Mesendoderm (in vitro differentiated cells): Measurements from ENCODE around the gene GALNT7.

Source experiments
- DNase-seq: peaks from one replicate; pipeline ENCODE4 v3.0.0; 2013
- H2AK5ac ChIP-seq: 2 replicates; pipeline ENCODE4 v1.6.1; 2013; ENCODE audit warnings: low read length, inconsistent platforms
- H2BK120ac ChIP-seq: 2 replicates; pipeline ENCODE4 v1.6.1; 2013; ENCODE audit warnings: low read depth, mild to moderate bottlenecking, low read length, moderate library complexity, mixed read lengths
- H2BK15ac ChIP-seq: replicated peaks from 2 replicates; pipeline ENCODE4 v1.6.1; 2013; ENCODE audit warnings: low read depth, mild to moderate bottlenecking, moderate library complexity
- H2BK5ac ChIP-seq: 2 replicates; pipeline ENCODE4 v1.6.1; 2013; ENCODE audit warnings: low read length, inconsistent platforms
- H3K18ac ChIP-seq: 2 replicates; pipeline ENCODE4 v1.6.1; 2013; ENCODE audit warnings: mild to moderate bottlenecking, low read length, mixed read lengths
- H3K23ac ChIP-seq: one replicate; pipeline ENCODE4 v1.6.1; 2013; ENCODE audit warnings: low read length
- H3K27ac ChIP-seq: 2 replicates; pipeline ENCODE4 v1.5.1; 2013; ENCODE audit warnings: low read depth, mild to moderate bottlenecking, inconsistent platforms, low read length, moderate library complexity
- H3K27me3 ChIP-seq: 2 replicates; pipeline ENCODE4 v1.6.1; 2013; ENCODE audit warnings: low read length, control low read depth, mild to moderate bottlenecking, inconsistent platforms; ENCODE audit not compliant: insufficient read depth, poor library complexity
- H3K36me3 ChIP-seq: 2 replicates; pipeline ENCODE4 v1.6.1; 2013; ENCODE audit warnings: low read length, inconsistent platforms; ENCODE audit not compliant: control insufficient read depth, insufficient read depth
- H3K4ac ChIP-seq: one replicate; pipeline ENCODE4 v1.6.1; 2013; ENCODE audit warnings: low read depth, mild to moderate bottlenecking, low read length, moderate library complexity
- H3K4me1 ChIP-seq: 2 replicates; pipeline ENCODE4 v1.6.1; 2013; ENCODE audit warnings: low read depth, low read length, inconsistent platforms; ENCODE audit not compliant: control insufficient read depth
- H3K4me2 ChIP-seq: 2 replicates; pipeline ENCODE4 v1.6.1; 2013; ENCODE audit warnings: low read length
- H3K4me3 ChIP-seq: 2 replicates; pipeline ENCODE4 v1.5.1; 2013; ENCODE audit warnings: mild to moderate bottlenecking, low read length
- H3K56ac ChIP-seq: one replicate; pipeline ENCODE4 v1.6.1; 2013; ENCODE audit warnings: low read length
- H3K79me1 ChIP-seq: 2 replicates; pipeline ENCODE4 v1.6.1; 2013; ENCODE audit warnings: low read length, inconsistent platforms
- H3K79me2 ChIP-seq: 2 replicates; pipeline ENCODE4 v1.6.1; 2013; ENCODE audit warnings: mild to moderate bottlenecking, low read length; ENCODE audit not compliant: control insufficient read depth, insufficient read depth
- H3K9ac ChIP-seq: 2 replicates; pipeline ENCODE4 v1.6.1; 2013; ENCODE audit warnings: low read length, inconsistent platforms
- H4K5ac ChIP-seq: one replicate; pipeline ENCODE4 v1.6.1; 2013; ENCODE audit warnings: low read length
- H4K8ac ChIP-seq: one replicate; pipeline ENCODE4 v1.6.1; 2013; ENCODE audit warnings: low read depth, mild to moderate bottlenecking, control low read depth, low read length, moderate library complexity
- WGBS: extraction: QIAGEN DNeasy Blood & Tissue Kit; methylation state at CpG from one replicate; pipeline ENCODE4 v1.1.7; 2013; ENCODE audit warnings: low lambda C conversion rate, missing lambda C conversion rate; ENCODE audit not compliant: insufficient coverage; ENCODE audit errors: extremely low coverage; 5-methylcytosine and 5-hydroxymethylcytosine counted together

Gene GALNT7

DNA sequence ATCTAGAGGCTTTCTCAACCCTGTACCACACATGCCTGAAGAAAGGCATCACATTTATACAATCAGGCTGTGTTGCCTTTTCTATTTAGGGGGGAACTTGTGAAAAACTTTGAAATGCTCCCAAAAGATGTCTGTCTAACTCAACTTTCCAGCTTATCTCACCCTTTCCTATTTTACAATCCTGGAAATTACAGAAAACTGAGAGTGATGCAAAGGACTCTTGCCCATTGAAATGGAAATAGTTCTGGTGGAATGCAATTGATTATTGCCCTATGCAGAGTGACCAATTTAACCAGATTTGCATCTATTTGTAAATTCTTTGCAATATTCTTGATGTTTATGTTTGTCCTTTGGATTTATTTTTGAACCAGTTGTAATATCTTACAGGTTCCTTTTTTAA is 77.3 kb downstream of the GALNT7 start:
- Histone ChIP-seq H3K4me3 (no peak overlapping the region), H3K79me1 (peaks cover 4% of the 10 kb centered on the region), H4K5ac (no peak overlapping the region), H3K27me3 (no peaks in the 10 kb centered on the region), H3K23ac (no peak overlapping the region), H2AK5ac (no peak overlapping the region), H2BK120ac (no peak overlapping the region), H3K79me2 (peaks cover 22% of the 10 kb centered on the region), H2BK15ac (no peak overlapping the region), H3K4me2 (no peak overlapping the region), H3K56ac (no peak overlapping the region), H3K9ac (no peak overlapping the region), H3K36me3 (no peaks in the 10 kb centered on the region), H4K8ac (no peak overlapping the region), H2BK5ac (no peak overlapping the region), H3K4ac (no peak overlapping the region), H3K18ac (peak overlapping the region; percentile 80), H3K27ac (no peak overlapping the region), H3K4me1 (peaks cover 5% of the 10 kb centered on the region)
- DNase-seq: no peak

- peaks cover 22% of the 10 kb centered on the region for H3K79me2 ChIP-seq
- no peak overlapping the region for H3K27ac ChIP-seq
- H3K23ac ChIP-seq: no peak overlapping the region
- no peak for DNase-seq
- H4K5ac ChIP-seq: no peak overlapping the region
- no CpG with 5 or more reads among the region's 3 CpGs for WGBS
- no peak overlapping the region for H3K9ac ChIP-seq
- no peak overlapping the region for H4K8ac ChIP-seq
- no peaks in the 10 kb centered on the region for H3K27me3 ChIP-seq
- H3K36me3 ChIP-seq: no peaks in the 10 kb centered on the region
- no peak overlapping the region for H3K4me3 ChIP-seq
- no peak overlapping the region for H3K4me2 ChIP-seq
- no peak overlapping the region for H2BK120ac ChIP-seq
- no peak overlapping the region for H3K56ac ChIP-seq
- H3K79me1 ChIP-seq: peaks cover 4% of the 10 kb centered on the region
- no peak overlapping the region for H2BK15ac ChIP-seq
- no peak overlapping the region for H2AK5ac ChIP-seq
- no peak overlapping the region for H2BK5ac ChIP-seq
- no peak overlapping the region for H3K4ac ChIP-seq
- H3K18ac ChIP-seq: no peak overlapping the region
- H3K4me1 ChIP-seq: peaks cover 5% of the 10 kb centered on the region
Measured at GRCh38 chr4:173246719-173247118, 78.1 kb downstream of the GALNT7 start.

- Histone ChIP-seq H3K9ac (no peak overlapping the region), H3K79me2 (peaks cover 22% of the 10 kb centered on the region), H4K8ac (no peak overlapping the region), H3K4me1 (peaks cover 5% of the 10 kb centered on the region), H3K23ac (no peak overlapping the region), H4K5ac (no peak overlapping the region), H2BK5ac (no peak overlapping the region), H2AK5ac (no peak overlapping the region), H3K4me2 (no peak overlapping the region), H3K4me3 (no peak overlapping the region), H3K27me3 (no peaks in the 10 kb centered on the region), H2BK120ac (no peak overlapping the region), H3K18ac (no peak overlapping the region), H3K27ac (no peak overlapping the region), H3K56ac (no peak overlapping the region), H2BK15ac (no peak overlapping the region), H3K36me3 (no peaks in the 10 kb centered on the region), H3K79me1 (peaks cover 4% of the 10 kb centered on the region), H3K4ac (no peak overlapping the region)
- DNase-seq: no peak
- no CpG with 5 or more reads among the region's 5 CpGs for WGBS
Measured at GRCh38 chr4:173247321-173247720, 78.7 kb downstream of the GALNT7 start.

- no peak for DNase-seq
- Histone ChIP-seq H3K9ac (no peak overlapping the region), H3K4me1 (peaks cover 5% of the 10 kb centered on the region)
Measured at GRCh38 chr4:173248690-173249089, 80.1 kb downstream of the GALNT7 start.

DNA sequence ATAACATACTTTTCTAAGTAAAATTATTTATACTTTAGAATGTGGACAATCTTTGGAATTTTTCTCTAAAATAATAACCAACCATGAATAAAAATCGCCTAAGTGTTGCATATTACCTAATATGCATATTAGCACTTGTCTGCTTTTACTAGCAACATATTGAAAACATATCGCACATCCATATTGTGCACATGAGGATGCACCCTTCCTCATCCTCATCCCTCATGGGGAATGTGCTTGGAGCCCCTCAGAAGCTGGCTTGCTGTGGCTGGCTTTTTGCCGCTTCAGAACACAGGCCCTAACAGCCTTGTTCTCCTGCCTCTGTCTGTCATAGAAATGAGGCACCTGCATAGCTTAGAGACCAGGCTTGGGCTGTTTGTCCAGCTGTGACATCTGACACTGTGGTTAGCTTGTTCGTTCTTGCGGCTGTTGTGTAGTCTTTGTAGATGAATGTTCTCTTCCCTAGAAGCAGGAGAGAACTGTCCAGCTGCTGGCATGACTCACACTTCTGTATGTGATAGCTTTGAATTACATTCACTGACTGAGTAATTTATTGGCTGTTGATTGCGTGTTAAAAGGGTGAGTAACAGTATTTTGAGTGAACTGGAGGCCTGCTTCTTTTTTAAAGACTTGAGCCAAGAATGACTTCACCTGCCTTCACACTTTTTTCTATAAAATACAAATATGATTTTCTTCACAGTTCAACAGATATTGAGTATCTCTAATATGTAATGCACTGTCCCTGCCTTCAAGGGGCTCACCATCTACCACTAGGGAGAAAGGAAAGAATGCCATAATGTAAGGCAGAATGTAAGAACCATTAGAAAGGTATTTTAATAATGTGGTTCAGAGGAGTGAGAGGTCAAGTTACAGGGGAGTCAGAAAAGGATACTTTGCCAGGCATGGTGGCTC is 83.7 kb downstream of the GALNT7 start:
- no CpG with 5 or more reads among the region's 6 CpGs for WGBS
- Histone ChIP-seq H3K4me1 (no peaks in the 10 kb centered on the region), H3K4me3 (no peak overlapping the region), H3K4me2 (no peak overlapping the region), H2BK15ac (no peak overlapping the region), H2AK5ac (no peak overlapping the region), H3K79me1 (peaks cover 6% of the 10 kb centered on the region), H4K8ac (no peak overlapping the region), H3K36me3 (no peaks in the 10 kb centered on the region), H3K27ac (no peak overlapping the region), H4K5ac (no peak overlapping the region), H3K9ac (no peak overlapping the region), H3K18ac (no peak overlapping the region), H2BK5ac (no peak overlapping the region), H3K79me2 (peaks cover 13% of the 10 kb centered on the region), H2BK120ac (no peak overlapping the region), H3K56ac (no peak overlapping the region), H3K23ac (no peak overlapping the region), H3K4ac (no peak overlapping the region), H3K27me3 (no peaks in the 10 kb centered on the region)
- peak; percentile 55 for DNase-seq

More at GRCh38 chr4:173248690-173249089, 80.1 kb downstream of the GALNT7 start:
- H4K8ac ChIP-seq: no peak overlapping the region
- no peak overlapping the region for H3K56ac ChIP-seq
- H3K18ac ChIP-seq: no peak overlapping the region
- H3K27ac ChIP-seq: no peak overlapping the region
- no peak overlapping the region for H2BK15ac ChIP-seq
- H3K27me3 ChIP-seq: no peaks in the 10 kb centered on the region
- H2BK120ac ChIP-seq: no peak overlapping the region
- no peak overlapping the region for H3K23ac ChIP-seq
- no peak overlapping the region for H3K4me2 ChIP-seq
- H2AK5ac ChIP-seq: no peak overlapping the region
- H3K79me2 ChIP-seq: peaks cover 14% of the 10 kb centered on the region
- no peak overlapping the region for H3K4ac ChIP-seq
- no peak overlapping the region for H2BK5ac ChIP-seq
- peaks cover 8% of the 10 kb centered on the region for H3K79me1 ChIP-seq
- H3K36me3 ChIP-seq: no peaks in the 10 kb centered on the region
- no peak overlapping the region for H3K4me3 ChIP-seq
- H4K5ac ChIP-seq: no peak overlapping the region

DNA sequence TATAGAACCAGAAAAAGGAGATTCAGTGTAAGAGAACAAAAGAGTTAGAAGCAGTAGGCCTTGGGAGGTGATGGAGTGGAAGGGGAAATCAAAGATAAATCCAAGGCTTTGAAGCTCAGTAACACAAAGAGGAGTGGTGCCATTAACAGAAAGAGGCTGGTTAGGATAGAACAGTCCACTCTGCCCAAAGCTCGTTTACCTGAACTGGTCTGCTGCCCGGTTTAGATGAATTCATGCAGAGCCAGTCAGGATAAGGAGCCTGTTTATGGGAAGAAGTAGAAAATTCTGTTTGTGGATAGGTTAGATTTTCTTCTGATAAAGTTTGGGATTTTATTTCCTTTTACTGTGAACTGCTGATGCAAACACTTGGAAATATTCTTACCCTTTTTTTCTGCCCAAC is 85.0 kb downstream of the GALNT7 start:
- H2BK15ac ChIP-seq: no peak overlapping the region
- H3K4me3 ChIP-seq: no peak overlapping the region
- no peak overlapping the region for H3K18ac ChIP-seq
- H3K4ac ChIP-seq: no peak overlapping the region
- no CpG with 5 or more reads among the region's 2 CpGs for WGBS
- H4K5ac ChIP-seq: no peak overlapping the region
- H2BK120ac ChIP-seq: no peak overlapping the region
- no peak overlapping the region for H3K56ac ChIP-seq
- H3K9ac ChIP-seq: no peak overlapping the region
- no peaks in the 10 kb centered on the region for H3K36me3 ChIP-seq
- no peak overlapping the region for H3K27ac ChIP-seq
- no peak overlapping the region for H3K23ac ChIP-seq
- H2BK5ac ChIP-seq: no peak overlapping the region
- H3K27me3 ChIP-seq: no peaks in the 10 kb centered on the region
- no peak overlapping the region for H2AK5ac ChIP-seq
- no peak overlapping the region for H4K8ac ChIP-seq
- H3K79me1 ChIP-seq: peaks cover 9% of the 10 kb centered on the region
- no peak overlapping the region for H3K4me2 ChIP-seq
- DNase-seq: no peak
- no peaks in the 10 kb centered on the region for H3K4me1 ChIP-seq
- H3K79me2 ChIP-seq: peaks cover 11% of the 10 kb centered on the region
